ENCODE data around the gene UBTD1.
A peak's percentile ranks its signal among the peaks of the same experiment; 100 is the strongest.

Gene UBTD1

GRCh38 chr10:97584798-97585438, 86.2 kb downstream of the UBTD1 start:
- no peak for DNase-seq (ENCODE audit: low read depth)

DNA sequence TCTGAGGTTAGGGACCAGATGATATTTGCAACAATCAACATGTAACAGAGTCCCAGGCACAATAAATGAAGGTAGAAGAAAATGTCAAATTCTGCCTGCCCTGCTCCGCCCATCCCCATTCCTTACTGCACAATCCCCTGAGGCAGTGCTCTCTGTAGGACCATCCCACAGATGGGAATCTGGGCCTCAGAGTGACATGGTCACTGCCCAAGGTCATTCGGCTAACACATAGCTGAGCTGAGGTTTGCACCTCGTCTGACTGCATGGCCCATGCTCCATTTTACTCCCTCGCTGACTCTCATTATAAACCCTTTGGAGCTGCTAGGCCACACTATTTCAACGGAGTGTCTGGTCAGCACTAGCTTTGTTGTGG, 86.7 kb downstream of the UBTD1 start:
- no peak for DNase-seq (ENCODE audit: low read depth)

DNA sequence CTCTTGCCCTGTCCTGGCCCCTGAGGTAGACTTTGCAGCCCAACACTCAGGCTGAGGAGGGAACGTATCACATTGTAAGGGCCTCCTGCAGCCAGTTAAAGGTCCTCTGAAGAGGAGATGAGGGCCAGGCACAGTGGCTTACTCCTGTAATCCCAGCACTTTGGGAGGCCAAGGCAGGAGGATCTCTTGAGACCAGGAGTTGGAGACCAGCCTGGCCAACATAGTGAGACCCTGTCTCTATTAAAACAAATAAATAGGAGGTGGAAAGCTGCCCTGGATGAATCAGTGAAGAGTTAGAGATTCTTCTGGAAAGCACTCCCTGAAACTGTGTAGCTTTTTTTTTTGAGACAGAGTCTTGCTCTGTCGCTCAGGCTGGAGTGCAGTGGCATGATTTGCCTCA, 88.5 kb downstream of the UBTD1 start:
- DNase-seq (ENCODE audit: low read depth) = no peak

GRCh38 chr10:97589479-97589878, 90.8 kb downstream of the UBTD1 start, which contains the start of gene C10orf62:
Gene C10orf62 (plus strand): TSS chr10:97589721. CDS start chr10:97589898, 177 bp downstream.
- no peak for DNase-seq (ENCODE audit: low read depth)

GRCh38 chr10:97590082-97590747, 91.5 kb downstream of the UBTD1 start:
- no peak for DNase-seq (ENCODE audit: low read depth)

DNA sequence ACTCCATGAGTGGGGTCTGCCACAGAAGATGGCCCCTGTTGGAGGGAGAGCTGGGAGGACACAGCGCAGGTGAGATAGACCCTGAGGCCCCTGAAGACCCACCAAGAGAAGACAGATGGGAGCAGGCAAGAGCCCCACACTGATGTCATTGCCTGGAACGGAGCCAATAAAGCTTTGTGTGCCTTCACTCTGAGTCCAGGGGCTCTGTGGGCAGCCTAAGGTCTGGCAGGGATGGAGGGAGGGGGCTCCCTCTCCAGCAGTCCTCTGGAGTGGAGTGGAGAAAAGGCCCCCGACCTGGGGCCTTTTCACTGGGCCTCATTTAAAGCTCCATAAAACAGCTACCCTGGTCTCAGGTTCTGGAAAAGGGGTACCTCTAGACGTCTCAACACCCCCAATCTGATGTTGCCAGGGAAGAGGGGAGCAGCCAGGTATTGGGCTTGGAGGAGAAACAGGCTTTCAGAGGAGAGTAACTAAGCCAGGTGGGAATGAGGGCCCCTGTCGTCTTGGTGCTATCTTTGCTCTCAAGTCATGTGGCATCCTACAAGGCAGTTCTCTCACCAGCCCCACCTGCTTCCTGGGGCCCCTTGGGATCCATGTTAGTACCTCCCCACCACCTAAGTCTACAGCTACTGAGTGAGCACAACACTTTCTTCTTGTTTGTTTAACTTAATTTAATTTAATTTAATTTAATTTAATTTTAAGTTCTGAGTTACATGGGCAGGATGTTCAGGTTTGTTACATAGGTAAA, 92.2 kb downstream of the UBTD1 start:
- DNase-seq (ENCODE audit: low read depth) = no peak

DNA sequence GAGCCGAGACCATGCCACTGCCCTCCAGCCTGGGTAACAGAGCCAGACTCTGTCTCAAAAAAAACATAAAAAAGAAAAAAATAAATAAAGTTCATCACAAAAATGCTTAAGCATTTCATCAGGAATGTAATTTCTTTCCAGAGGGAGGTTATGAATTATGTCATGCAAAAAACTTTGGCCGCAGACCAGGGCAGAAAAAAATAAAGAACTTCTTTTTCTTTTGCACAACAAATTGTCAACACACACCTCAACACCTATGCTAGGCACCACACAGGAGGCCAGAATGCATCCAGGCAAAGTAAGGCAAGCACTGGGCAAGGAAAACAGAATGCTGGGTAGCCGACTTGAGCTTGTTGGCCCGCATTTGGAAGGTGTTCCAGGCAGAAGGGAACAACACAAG, 94.7 kb downstream of the UBTD1 start:
- no peak for DNase-seq (ENCODE audit: low read depth)

DNA sequence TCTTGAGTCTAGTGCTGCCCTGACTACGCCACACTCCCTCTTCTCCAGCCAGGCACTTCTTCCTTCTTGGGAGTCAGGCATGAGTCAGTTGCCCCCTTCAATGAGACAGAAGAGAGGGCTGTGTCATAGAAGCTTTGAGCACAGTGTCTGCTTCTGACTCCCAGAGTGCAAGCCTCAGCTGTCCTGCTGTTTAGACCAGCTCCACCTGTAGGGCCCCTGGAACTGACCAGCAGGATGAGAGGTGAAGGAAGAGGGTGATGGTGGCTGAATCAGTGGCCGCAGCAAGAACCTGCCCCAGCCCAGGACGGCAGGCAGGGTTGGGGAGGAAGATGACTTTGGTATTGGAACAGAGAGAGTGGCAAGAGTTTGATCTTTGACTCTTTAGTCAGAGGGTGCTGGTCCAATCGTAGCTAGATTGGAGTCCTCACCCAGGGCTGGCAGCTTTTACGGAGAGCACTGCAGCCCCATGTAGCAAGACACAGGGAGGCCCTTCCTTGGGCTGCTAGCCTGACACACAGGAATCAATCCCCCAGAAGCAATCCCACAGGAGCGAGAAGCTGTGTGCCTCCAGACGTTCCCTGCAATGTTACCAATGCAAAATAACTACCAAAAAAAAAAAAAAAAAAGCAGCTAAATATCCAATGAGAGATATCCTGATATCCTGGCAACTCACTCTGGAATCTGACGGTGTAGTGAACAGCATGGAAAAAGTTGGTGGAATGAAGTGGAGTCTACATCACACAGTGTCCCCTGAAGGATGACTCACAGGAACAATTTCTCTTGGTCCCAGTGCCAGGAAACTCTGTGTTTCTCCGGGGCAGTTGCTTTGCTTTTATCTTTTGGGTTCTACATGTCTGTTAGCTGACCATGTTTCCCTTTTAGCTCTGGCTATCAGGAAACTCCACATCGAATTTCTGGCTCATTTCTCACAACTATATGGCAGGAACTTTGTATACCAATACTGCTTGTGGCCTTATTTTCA, 97.7 kb downstream of the UBTD1 start:
- DNase-seq (ENCODE audit: low read depth) = peak; percentile 90

DNA sequence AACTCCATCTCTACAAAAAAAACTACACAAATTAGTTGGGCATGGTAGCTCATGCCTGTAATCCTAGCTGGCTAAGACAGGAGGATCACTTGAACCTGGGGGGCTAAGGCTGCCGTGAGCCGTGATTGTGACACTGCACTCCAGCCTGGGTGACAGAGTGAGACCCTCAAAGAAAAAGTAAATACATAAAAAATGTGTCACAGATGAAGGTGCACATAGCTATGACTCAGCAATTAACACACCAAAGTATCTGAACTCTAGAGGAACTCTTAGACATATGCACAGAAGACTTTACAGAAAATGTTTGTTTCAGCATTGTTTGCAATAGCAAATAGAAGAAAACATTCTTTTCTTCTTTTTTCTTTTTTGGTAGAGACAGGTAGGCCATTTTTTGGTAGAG, 99.1 kb downstream of the UBTD1 start:
- no peak for DNase-seq (ENCODE audit: low read depth)

DNA sequence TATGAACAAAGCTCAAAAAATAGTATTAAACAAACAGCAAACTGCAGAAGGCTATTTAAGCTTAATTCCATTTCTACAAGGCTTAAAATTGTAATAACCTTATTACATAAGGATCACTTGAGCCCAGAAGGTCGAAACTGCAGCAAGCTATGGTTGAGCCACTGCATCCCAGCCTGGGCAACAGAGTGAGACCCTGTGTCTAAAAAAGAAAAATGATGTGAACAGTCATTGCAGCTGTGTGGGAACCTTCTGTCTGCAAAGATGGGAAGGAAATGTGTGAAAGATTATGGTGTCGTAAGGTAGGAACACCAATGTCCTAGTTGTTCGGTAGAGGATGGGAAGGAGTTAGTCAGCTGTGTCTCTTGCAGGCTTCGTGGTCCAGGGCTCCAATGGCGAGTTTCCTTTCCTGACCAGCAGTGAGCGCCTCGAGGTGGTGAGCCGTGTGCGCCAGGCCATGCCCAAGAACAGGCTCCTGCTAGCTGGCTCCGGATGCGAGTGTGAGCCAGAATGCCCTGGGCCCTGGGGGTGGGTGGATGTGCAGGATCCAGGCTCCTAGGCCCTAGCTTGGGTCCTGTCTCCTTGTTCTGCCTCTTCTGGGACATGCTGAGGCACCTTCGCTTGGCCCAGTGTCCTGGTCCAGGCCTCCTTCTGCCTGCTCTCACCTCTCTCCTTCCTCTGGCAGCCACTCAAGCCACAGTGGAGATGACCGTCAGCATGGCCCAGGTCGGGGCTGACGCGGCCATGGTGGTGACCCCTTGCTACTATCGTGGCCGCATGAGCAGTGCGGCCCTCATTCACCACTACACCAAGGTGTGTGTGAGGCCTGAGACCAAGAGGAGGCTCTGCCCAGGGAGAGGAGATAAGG, 99.9 kb downstream of the UBTD1 start:
- no peak for DNase-seq (ENCODE audit: low read depth)

DNA sequence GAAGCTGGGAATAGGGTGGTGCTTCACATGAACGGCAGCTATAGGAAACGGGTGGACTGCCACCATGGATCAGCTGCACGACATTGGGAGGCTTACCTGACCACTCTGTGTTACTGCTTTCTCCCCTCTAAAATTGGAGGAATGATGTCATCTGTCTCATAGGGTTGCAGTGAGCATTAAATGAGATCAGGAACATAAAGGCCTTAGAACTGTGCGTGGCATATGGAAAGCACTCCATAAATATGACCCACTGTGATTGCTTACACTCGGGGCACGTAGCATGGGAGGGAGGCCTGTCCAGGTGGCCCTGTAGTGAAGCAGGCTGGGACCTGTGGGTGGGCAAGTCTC, 100.5 kb downstream of the UBTD1 start:
- no peak for DNase-seq (ENCODE audit: low read depth)

DNA sequence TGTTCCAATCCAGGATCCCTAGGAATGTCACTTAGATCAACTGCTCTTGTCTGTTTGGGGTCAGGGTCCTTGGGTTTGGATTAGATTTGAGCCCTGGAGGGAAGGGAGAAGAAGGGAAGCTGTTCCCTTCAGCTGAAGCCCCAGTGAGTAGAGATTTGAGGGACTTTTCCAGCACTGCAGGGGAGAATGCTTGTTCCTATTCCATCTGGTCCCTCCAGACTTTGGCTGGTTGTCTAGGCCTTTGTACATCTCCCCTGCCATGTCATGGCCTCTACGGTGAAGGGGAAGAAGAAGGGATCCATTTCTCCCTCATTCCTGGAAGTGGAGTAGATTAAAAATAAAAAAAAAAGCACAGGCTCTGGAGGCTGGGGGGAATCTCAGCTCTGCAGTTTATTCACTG, 101.9 kb downstream of the UBTD1 start:
- DNase-seq (ENCODE audit: low read depth) = no peak

DNA sequence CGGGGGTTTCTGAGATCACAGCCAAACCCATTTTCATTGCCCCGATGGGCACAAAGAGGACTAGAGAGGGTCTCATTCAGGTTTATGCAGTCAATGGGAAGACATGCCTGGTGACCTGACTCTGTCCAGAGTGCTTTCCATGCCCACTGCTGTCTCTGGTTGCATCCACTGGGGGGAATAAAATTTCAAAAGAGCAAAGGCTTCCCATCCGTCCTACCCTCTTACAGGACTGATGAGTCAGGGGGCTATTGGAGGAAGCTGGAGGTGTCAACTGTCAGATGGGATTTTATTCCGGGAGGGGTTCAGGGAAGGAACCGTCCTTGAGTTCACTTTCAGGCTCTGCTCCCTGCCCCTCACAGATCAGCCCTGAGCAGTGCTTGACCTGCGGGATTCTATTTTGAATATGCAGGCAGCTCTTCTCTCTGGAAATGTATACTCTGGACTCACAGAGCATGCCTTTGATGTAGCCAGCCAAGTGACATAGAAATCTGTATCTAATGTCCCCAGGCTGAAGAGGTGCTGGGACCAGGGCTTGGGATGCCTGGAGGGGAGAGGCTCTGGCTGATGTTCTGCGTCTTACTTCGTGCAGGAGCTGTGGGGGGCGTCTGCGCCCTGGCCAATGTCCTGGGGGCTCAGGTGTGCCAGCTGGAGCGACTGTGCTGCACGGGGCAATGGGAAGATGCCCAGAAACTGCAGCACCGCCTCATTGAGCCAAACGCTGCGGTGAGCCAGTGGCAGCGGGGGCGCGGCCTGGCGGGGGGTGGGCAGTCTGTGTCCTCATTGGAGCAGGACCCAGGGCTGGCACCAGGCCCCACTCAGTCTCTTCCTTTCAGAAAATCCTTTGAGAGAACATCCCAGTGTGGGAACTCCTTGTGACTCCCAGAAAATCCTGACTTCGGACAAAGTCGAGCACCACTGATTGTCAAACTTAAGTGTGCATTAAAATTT, 102.8 kb downstream of the UBTD1 start:
- DNase-seq (ENCODE audit: low read depth) = no peak

GRCh38 chr10:97607095-97607636, 108.4 kb downstream of the UBTD1 start:
- no peak for DNase-seq (ENCODE audit: low read depth)

DNA sequence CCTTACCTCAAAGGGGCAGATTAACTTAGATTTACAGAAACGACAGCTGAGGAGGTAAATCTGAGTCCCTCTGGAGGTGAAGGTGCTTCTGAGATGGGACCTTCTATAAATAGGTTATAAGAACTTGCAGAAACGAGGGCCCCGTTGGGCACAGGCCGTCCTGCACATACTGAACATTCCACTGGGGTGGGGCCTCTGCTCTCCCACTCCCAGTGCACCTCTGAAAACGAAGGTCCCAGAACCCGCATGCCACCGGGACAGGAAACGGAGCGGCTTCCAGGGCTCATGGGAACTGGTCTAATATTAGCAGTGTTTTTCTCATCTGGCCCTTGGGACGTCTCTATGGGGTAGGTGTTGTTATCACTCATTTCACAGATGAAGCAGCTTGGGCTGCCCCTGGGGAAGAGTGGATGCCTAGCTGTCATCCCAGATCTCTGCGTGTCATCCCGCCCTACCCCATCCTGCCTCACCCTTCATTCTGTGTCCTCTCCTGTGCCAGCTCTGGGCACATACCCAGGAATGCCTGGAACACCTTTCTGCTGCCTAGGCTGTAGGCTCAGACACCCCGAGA, 110.4 kb downstream of the UBTD1 start:
- no peak for DNase-seq (ENCODE audit: low read depth)

- DNase-seq (ENCODE audit: low read depth) = no peak
Measured at GRCh38 chr10:97611473-97611872, 112.7 kb downstream of the UBTD1 start.

DNA sequence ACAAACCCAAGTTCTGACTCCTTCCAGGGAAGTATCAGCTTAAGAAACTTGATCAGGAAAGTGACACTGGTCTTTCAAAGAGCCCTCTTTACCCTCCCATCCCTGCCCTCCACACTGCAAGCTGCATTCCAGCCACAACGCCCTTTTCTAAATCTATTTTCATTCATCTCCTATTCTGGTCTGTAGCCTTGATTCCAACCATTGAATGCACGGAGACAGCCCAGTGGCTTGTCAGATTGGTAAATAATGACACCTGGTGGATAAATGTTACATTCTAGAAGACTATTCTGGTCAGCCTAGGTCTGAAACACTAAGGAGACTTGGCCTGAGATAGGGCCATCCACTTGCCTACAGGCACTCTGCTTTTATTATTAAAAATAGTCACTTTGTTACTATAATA, 113.7 kb downstream of the UBTD1 start:
- peak; percentile 22 for DNase-seq (ENCODE audit: low read depth)

DNA sequence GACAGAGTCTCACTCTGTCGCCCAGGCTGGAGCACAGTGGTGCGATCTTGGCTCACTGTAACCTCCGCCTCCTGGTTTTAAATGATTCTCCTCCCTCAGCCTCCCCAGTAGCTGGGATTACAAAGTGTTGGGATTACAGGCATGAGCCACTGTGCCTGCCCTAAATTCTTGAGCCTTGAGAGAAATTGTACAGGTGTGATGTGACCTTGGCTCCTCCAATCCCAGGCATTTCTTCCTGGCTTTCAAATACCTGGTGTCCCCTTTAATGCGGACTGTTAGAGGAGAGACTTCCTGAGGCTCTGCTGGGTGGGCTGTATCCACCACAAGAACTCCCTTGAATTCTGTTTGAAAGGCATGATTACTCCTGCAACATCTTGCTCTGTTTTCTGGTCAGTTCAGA, 119.6 kb downstream of the UBTD1 start:
- DNase-seq (ENCODE audit: low read depth) = no peak

DNA sequence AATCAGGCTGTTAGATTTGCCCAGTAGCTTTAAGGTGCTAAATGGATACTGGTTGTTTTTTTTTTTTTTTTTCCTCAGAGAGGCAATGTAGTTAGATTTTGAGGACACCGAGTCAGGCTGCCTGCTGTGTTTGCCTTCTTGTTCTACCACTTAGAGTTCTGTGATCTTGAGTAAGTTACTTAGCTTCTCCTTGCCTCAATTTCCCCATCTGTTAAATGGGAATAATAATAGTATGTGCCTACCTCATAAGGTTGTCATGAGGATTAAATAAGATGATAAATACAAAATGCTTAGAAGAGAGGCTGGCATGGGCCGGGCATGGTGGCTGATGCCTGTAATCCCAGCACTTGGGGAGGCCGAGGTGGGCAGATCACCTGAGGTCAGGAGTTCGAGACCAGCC, 120.0 kb downstream of the UBTD1 start:
- no peak for DNase-seq (ENCODE audit: low read depth)

Data from stromal cell of bone marrow (primary cell).